DMS79 treated with DMSO at 0.1 percent for 48 hours (cell line): ENCODE results near the gene STEAP2.
"Not testable (repeated sequence)": the region's sequence is repeated elsewhere in the genome, so short reads cannot be mapped to it uniquely, and the experiment has no call there.

ENCODE experiments used
- DNase-seq: peaks from one replicate; lab custom pipeline; 2025; lab: John Stamatoyannopoulos, UW

STEAP2 gene

GRCh38 chr7:90238022-90238421 is 26.5 kb downstream of the STEAP2 start:
- no peak for DNase-seq

DNA sequence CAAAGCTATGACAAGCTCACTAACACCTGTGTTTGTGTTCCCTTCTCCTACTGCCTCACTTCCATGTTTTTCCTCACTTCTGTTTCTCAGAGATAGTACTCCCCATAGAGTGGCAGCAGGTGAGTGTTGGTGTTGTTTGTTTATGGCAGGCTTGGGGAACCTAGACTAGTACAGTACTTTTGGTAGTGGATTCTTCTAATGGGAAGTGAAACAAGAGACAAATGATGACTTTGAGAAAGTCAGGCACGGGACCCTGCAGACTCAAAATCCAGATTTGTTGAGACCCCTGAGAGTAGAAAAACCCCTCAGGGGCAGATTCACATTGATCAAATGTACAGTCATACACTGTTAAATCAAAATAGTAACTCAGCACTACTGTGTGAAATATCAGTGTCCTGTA is 27.0 kb downstream of the STEAP2 start:
- no peak for DNase-seq

GRCh38 chr7:90239050-90239449 is 27.5 kb downstream of the STEAP2 start:
- DNase-seq, result no peak

DNA sequence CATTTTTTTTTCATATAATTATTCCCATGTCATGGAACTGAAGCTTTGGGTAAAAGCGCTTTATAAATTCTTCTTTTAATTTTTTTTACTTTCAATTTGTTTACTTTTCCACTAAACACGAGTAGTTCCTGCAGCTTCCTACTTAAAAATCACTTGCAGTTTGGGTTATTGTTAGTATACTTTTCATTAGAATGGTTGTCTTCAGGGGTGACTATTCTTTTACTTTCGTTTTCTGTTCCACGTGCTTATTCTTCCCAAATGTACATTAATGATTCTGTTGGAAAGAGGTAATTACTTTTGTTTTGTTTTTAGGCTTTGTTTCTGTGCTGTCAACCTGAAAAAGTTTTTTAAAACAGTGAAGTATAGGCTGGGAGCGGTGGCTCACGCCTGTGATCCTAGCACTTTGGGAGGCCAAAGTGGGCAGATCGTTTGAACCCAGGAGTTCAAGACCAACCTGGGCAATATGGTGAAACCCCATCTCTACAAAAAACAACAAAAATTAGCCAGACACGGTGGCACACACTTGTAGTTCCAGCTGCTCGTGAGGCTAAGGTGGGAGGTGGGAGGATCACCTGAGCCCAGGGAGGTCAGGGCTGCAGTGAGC is 28.2 kb downstream of the STEAP2 start:
- DNase-seq, result no peak

DNA sequence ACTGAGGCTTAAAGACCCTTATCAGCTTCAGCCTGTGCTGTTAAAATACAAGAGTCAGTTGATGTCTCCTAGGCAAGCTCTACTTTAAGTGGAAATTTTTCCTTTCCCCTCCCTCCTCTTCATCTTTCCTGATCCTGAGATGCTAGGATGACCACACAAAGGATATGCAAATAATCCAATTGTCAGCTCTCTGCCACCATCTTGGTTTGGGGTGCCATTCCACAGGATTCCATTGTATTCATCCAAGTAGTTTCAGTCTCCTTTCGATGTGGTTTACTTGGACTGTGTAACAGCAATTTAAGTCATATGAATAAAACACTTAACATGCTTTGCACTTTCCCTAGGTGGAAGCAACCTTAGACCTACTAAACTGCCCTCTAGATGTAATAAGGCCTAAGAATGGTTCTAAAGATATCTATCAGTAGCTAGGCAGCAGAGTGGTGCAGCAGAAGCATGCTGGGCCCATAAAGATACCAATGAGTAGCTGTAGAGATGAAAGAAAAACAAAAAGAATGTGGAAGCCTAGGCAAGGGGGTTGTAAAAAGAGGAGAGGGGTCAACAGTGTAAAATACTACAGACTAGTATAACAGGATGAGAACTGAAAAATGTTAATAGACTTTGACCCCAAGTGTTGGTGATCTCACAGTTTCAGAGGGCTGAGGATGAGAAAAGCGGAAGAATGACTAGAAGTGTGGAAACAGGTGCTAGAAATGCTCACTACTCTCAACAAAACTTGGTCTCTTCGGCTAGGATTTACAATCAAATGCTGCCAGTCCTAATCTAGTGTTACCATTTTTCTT is 31.0 kb downstream of the STEAP2 start:
- no peak for DNase-seq

DNA sequence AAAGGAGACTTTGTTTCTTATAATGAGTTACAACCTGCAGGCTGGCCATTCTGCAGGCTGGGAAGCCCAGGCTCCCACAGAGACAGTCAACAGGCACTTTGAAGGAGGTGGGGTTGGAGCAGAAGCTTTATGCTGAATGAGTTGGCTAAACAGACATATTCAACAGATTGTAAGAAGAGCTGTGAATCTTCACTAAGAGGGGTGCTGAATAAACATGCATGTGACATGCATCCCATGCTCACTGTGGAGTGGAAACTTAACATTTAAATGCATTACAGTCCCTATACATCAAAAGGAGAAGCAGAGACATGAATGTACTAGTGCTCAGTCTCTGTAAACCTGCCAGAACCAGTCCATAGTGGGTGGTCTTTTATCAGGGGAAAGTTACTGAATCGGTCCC is 32.0 kb downstream of the STEAP2 start:
- no peak for DNase-seq

GRCh38 chr7:90244565-90244908 is 33.0 kb downstream of the STEAP2 start:
- no peak for DNase-seq

- peak; percentile 65 for DNase-seq
Measured at GRCh38 chr7:90244909-90245851, 33.6 kb downstream of the STEAP2 start, which contains the start of gene CFAP69. TSS of gene CFAP69 (plus strand) at chr7:90245174. CDS start at chr7:90245425, 251 bp downstream.

DNA sequence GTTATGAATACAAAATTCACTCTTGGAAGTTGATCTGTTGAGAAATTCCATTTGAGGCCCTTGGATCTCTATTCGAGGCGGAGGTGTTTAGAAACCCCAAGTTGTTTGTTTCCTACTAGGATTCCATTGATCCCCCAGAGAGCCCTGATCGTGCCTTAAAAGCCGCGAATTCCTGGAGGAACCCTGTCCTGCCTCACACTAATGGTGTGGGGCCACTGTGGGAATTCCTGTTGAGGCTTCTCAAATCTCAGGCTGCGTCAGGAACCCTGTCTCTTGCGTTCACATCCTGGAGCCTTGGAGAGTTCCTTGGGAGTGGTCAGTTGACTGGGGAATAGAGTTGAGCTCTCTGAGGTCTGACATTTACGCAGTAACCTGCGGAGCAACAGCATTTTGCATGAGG is 34.6 kb downstream of the STEAP2 start:
- DNase-seq, result no peak

DNA sequence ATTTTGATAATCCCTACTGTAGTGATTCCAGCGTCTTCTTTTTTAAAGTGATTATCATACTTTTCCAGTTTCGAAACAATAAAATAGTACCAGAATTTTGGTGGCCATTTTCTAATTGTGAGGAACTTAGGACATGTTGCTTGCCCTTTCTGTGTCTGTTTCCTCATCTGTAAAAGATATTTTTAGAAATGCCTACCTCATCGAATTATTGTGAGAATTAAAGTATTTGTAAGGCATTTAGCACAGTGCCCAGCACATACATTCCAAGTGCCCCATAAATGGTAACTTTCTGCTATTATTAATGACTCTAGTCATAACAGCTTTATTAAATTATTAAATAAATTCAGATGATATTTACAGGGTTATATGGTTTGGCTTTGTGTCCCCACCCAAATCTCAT is 37.2 kb downstream of the STEAP2 start:
- DNase-seq, result no peak

- no peak for DNase-seq
Measured at GRCh38 chr7:90250601-90251303, 39.2 kb downstream of the STEAP2 start.

- DNase-seq, result no peak
Measured at GRCh38 chr7:90251304-90251635, 39.7 kb downstream of the STEAP2 start.

- DNase-seq, result not testable (repeated sequence)
Measured at GRCh38 chr7:90256011-90256410, 44.5 kb downstream of the STEAP2 start.

DNA sequence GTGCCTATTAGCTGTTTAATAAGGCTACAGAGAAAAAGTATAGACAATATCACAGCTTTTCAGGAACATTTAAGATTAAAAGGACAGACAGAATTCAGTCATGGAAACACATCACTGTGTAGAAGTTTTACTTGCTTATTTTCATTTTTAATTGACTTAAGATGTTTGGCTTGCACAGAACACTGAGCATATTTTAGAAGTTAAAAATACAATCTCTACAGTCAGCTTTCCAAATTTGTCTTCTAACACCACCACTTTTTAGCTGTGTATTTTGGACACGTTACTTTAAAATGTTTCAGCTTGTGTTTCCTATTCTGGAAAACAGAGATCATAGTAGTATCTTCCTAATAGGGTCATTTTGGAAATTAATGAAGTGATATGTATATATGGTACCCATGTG is 45.2 kb downstream of the STEAP2 start:
- no peak for DNase-seq

- no peak for DNase-seq
Measured at GRCh38 chr7:90261441-90261840, 49.9 kb downstream of the STEAP2 start.

GRCh38 chr7:90262438-90262837 is 50.9 kb downstream of the STEAP2 start:
- DNase-seq, result no peak

- no peak for DNase-seq
Measured at GRCh38 chr7:90266808-90267207, 55.3 kb downstream of the STEAP2 start.

DNA sequence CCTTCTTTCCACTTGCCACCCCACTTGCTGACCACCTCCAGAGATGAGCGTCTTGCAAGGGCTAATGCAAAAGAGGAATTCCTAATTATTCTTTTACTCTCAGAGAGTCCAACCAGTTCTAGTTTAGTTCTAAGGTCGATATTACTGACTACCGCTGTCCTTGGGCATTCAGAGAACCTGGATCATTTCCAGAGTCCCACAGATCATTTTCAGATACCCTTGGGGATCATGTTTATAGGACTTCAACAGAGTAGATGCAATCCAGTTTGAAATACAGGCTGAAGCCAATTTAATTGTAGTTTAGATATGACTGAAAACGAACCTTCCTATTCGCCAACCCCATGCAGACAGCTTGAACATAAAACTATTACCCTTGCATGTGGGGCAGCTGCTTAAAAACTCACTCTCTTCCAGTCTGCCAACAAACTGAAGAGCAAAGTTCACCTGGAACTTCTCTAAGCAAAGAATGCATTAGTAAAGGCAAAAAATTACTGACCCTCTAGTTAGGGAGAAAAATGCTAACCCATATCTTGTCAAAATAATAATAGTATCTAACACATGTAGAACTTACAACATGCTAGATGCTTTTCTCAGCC is 55.8 kb downstream of the STEAP2 start:
- no peak for DNase-seq

- DNase-seq, result no peak
Measured at GRCh38 chr7:90269163-90269562, 57.6 kb downstream of the STEAP2 start.

GRCh38 chr7:90270431-90271178 is 59.1 kb downstream of the STEAP2 start:
- DNase-seq, result no peak

DNA sequence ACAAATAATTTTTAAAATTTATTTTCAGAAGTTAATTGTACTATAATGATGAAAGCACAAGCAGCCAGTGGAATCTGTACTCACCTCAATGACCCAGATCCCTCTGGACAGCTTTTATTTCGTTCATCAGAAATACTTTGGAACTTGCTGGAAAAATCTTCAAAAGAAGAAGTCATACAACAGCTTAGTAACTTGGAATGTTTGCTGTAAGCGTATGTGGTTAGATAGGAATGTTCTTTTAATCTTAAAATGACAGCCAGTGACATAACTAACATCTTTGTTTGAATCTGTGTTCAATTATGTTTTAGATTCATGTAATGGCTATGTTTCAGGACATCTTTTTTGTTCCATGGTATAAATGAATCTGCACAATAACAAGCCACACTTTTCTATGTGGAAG is 60.2 kb downstream of the STEAP2 start:
- DNase-seq, result no peak
